ENCODE data around the gene OCSTAMP.

The OCSTAMP gene

GRCh38 chr20:46588532-46589511 lies 38.4 kb upstream of the OCSTAMP start:
- no peak for DNase-seq (ENCODE audit: low spot score)
- TF ChIP-seq, protein P1, sequence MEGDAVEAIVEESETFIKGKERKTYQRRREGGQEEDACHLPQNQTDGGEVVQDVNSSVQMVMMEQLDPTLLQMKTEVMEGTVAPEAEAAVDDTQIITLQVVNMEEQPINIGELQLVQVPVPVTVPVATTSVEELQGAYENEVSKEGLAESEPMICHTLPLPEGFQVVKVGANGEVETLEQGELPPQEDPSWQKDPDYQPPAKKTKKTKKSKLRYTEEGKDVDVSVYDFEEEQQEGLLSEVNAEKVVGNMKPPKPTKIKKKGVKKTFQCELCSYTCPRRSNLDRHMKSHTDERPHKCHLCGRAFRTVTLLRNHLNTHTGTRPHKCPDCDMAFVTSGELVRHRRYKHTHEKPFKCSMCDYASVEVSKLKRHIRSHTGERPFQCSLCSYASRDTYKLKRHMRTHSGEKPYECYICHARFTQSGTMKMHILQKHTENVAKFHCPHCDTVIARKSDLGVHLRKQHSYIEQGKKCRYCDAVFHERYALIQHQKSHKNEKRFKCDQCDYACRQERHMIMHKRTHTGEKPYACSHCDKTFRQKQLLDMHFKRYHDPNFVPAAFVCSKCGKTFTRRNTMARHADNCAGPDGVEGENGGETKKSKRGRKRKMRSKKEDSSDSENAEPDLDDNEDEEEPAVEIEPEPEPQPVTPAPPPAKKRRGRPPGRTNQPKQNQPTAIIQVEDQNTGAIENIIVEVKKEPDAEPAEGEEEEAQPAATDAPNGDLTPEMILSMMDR (IDR thresholded peaks at IDR 0.05; ENCODE audit: extremely low read depth, insufficient read depth, missing control alignments): no peak
- in situ Hi-C loops (cut with MboI; ENCODE audit: low pct_unique_long_range_greater_than_20kb, low sequenced_read_pairs, unreplicated experiment): no loop called here

DNA sequence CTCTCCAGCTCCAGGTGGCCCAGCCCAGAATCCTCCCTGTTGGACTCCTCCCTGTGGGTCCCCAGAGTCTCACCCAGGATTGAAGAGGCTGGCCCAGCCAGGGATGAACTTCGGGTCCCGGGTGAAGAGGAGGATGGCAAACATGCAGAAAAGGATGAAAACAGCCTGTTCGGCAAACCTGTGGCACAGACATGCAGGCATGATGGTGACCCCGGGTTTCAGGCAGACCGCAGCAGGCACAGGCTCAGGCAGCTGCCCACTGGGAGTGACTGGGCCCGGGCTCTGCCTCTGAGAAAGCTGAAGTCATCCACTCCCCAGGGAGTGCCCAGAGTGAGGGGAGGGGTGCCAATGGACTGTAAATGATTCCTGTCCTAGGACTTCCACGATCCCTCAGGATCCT lies 37.5 kb upstream of the OCSTAMP start:
- in situ Hi-C loops (cut with MboI; ENCODE audit: low pct_unique_long_range_greater_than_20kb, low sequenced_read_pairs, unreplicated experiment): no loop called here
- DNase-seq (ENCODE audit: low spot score): no peak
- TF ChIP-seq, protein P1 (IDR thresholded peaks at IDR 0.05; ENCODE audit: extremely low read depth, insufficient read depth, missing control alignments): no peak

- in situ Hi-C loops (cut with MboI; ENCODE audit: low pct_unique_long_range_greater_than_20kb, low sequenced_read_pairs, unreplicated experiment): no loop called here
- TF ChIP-seq, protein P1 (IDR thresholded peaks at IDR 0.05; ENCODE audit: extremely low read depth, insufficient read depth, missing control alignments): no peak
- no peak for DNase-seq (ENCODE audit: low spot score)
Measured at GRCh38 chr20:46586724-46587123, 36.3 kb upstream of the OCSTAMP start.

GRCh38 chr20:46584508-46584907 lies 34.1 kb upstream of the OCSTAMP start:
- no peak for DNase-seq (ENCODE audit: low spot score)
- in situ Hi-C loops (cut with MboI; ENCODE audit: low pct_unique_long_range_greater_than_20kb, low sequenced_read_pairs, unreplicated experiment): no loop called here
- TF ChIP-seq, protein P1 (IDR thresholded peaks at IDR 0.05; ENCODE audit: extremely low read depth, insufficient read depth, missing control alignments): no peak

GRCh38 chr20:46583411-46584214 lies 33.2 kb upstream of the OCSTAMP start:
- in situ Hi-C loops (cut with MboI; ENCODE audit: low pct_unique_long_range_greater_than_20kb, low sequenced_read_pairs, unreplicated experiment): no loop called here
- TF ChIP-seq, protein P1 (IDR thresholded peaks at IDR 0.05; ENCODE audit: extremely low read depth, insufficient read depth, missing control alignments): no peak
- no peak for DNase-seq (ENCODE audit: low spot score)

- DNase-seq (ENCODE audit: low spot score): no peak
- in situ Hi-C loops (cut with MboI; ENCODE audit: low pct_unique_long_range_greater_than_20kb, low sequenced_read_pairs, unreplicated experiment): no loop called here
- TF ChIP-seq, protein P1 (IDR thresholded peaks at IDR 0.05; ENCODE audit: extremely low read depth, insufficient read depth, missing control alignments): no peak
Measured at GRCh38 chr20:46582648-46583047, 32.2 kb upstream of the OCSTAMP start.

Data from GM13977 (cell line).